HG02610 (cell line): ENCODE results near the gene NOL9.

Experiments
- ATAC-seq: cut with Tn5 transposase; IDR thresholded peaks from one replicate; pipeline ENCODE4 v1.9.1; 2021; ENCODE audit warnings: mild to moderate bottlenecking, moderate library complexity; ENCODE audit not compliant: unreplicated experiment

The NOL9 gene

DNA sequence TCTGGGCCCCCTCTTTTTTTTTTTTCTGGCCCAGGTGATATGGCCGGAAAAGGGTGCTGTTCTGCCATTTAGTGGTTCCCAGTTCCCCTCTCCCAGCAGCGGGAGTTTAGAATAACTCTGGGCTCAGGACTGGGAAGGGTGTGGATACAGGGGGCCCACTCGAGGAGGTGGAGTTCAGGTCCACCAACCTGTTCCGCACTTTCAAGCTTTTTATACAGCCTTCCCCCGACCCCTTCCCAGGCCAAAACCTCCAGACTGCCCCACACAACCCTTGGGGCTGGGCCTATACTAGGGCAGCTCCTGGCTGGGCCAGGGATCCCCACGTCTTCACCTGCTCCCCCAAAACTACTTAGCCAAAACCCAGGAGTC lies 63.2 kb downstream of the NOL9 start:
- no peak for ATAC-seq

DNA sequence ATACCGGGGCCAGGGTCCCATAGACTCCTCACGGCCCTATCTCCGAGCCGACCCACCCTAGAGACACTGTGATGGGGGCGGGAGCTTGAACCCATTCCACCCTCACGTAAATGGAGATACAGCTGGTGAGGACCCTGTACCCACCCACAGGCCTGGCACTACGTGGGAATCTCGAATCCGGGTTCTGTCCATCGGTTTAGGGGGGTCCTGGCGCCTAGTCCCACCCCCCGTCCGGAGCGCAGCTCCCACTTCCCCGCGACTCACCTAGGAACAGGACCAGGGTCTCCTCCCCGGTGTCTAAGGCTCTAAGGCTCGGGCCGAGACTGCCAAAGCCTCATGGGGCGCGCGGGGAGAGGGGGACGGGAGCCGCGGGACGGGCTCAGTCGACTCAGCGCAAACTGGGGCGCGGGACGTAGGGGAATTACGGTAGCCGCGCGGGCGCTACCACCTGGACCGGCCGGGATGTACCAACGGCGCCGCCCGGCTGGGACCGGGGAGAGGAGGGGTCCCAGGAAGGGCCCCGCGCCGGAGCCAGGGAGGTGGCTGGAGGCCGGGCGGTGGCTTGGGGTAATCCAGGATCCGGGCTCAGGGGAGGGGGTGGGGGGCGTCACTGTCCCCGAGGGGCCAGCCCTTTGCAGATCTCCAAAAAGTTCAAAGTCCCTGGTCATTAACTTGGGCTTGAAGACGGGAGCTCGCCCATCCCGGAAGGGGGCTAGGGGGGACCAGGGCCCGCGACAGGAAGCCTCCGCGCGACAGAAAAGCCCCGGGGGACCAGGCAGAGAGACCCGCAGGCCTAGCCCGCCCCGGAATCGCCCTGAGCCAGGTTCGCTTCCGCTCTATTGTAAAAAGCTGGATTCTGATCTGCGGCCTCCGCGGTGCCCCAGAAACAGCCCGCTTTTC lies 63.9 kb downstream of the NOL9 start:
- no peak for ATAC-seq

DNA sequence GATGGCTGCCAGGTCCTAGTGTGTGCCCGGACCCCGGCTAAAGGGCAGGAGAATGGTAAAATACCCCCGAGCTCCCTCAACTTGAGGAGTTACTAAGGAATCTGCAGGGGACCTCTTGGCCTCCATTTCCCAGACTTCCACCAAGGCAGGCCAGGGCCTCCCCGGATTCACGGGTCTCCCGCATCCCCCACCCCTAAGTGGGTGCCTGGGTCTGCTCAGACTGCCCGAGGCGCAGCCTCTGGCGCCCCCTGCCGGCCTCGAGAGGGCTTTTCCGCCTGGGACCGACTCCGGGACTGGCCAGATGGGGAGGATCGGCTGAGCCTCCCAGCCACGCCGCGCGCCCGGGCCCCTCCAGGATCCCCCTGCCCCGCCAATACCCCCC lies 64.5 kb downstream of the NOL9 start:
- peak; percentile 45 for ATAC-seq

DNA sequence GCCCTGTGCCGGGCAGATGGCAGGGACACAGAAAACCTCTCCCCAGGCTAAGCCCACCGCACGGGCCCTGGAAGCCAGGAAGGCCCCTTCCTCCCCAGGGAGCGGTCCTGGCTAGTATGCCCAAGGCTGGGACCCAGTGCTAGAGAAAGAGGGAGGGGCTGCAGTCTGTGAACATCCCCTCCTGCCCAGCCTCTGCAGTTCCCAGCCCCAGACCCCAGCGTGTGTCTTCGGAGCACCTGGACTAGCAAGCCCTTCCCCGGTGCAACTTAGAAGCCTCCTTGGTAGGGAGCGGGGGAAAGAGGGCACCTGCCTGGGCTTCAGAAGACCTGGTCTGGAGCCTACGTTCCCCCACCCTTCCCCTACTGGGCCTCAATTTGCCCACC lies 64.9 kb downstream of the NOL9 start:
- ATAC-seq: no peak

DNA sequence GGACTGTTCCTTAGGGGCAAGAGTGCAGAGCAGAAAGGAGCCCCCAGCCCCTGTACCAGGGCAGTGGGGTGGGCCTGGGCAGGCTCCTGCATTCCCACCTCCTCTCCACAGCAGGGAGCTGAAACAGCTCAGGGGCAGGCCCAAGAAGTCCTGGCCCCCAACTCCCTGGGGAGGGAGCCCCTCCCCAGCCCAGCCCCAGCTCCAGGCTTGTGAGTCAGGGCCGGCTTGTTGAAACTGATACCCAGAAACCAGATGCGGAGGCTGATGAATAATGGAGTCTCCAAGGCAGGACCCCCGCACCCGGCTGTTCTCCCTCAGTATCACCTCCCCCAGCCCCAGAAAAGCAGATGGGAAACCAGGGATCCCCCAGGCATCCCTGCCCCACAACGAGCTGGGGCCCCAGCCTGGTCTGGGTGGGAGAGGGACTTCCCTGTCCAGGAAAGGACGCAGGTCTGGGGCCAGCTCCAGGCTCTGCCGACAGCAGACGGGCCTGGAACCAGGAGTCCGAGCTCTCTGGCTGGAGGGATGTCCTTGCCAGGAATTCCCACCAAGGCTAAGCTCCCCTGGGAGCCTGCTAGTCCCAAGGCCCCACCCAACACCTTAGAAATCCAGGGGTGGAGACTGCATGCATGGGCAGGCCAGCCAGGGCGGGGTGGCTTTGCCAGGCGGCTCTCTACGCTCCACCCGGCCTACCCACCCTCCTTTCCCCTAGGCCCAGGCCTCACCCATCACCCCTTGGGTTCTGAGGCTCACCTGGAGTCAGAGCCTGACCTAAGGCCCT lies 65.5 kb downstream of the NOL9 start:
- no peak for ATAC-seq

DNA sequence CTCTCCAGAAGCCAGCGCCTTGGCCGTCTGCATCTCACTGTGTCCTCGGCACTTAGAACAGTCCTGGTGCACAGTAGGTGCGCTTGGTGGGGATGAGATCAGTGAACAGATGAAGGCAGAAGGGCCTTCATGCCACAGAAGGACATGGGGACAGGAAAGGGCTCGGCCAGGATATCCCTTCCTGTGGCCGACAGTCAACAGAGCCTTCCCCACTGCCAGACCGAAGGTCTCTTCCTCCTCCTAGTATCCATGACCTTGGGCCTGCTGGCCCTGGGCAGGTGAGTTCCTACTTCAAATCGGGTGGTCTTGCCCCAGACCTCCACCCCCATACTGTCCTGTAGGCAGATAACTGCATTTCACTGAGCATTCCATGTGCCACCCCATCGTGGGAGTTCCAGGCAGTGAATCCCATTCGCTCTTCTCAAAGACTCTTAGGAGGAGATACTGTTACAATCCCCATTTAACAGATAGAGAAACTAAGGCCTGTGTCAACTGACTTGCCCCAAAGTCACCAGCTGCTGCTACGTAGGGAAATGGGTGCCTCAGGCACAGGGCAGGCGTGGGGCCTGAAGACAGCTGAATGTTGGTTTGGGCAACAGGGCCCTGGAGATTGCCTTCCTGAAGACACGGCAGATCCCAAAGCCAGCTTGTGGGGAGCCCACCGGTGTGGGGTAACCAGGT lies 66.4 kb downstream of the NOL9 start:
- no peak for ATAC-seq

DNA sequence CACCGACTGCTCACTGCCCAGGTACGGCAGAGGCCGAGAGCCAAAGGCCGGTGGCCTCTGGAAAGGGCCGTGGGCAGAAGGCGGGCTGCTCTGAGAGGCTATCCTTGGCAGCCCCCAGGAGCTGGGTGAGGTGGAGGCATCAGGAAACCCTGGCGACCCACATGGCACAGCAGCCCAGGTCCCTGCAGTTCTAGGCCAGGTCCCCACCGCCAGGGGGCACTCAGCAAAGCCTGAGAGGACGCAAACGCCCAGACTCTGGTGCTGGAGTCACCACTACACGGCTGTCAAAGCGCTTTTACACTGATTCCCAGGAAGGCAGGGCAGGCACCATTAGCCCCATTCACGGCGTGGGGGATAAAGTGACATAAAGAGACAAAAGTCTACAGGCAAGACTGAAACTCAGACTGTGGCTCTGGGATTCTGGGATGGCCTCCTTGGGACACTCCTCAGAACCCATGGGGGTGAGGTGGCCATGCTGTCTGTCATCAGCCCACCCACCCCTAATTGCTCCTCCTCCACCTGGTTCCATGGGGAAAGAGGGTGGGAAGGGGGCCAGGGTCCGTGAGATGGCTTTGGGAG lies 67.8 kb downstream of the NOL9 start:
- ATAC-seq: no peak

DNA sequence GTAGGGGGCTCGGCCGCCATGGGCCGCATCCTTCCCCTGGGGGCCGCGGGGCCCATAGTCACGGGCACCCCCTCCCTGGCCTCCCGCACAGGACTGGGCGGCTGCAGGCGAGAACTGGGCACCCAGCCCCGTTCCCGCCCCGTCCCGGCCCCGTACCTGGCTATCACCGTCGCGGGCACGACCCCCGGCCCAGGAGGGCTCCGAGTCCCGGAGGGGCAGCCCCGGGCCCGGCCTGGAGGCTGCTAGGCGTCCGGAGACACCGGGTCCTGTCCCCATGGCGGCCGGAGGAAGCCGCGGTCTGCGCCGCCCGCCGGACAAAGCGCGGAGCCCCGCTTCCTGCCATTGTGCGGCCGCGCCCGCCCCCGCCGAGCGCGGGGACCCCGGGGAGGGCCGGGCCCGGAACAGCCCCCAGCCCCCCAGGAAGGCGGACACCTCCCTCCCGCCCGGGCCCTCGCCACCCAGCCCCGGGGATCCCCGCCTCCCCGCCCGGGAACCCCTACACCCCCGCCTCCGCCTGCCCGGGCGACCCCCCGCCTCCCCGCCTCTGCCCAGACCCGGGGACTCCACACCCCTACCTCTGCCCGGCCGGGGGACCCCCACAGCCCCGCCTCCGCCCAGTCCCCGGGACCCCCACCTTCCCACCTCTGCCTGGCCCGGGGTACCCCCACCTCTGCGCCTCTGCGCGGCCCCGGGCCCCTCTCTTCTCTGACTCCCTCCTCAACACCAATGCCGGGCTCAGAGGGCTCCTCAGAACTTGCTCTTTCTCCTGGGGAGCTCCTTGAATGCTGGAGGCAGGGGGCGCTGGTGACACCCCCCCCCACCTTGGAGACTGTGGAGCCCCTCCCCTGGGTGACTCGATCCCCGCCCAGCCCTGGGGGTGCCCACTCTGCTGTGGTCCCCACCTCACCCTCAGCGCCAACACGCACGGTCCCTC lies 68.9 kb downstream of the NOL9 start:
- no peak for ATAC-seq

DNA sequence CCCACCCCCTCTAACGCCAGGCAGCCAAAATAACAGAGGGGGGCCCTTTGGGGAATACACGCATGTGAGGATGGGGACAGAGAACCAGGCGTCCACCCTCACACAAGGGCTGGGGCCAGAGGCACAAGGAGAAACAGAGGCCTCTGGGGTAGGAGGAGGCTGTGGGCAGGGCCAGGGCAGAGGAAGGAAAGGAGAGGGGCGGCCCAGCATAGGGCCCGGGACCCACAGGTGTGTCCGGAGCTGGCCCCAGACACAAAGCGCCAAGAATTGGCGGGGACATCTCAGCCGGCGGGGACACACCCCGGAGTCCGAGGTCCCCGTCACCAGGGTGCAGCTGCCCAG lies 69.5 kb downstream of the NOL9 start:
- no peak for ATAC-seq

DNA sequence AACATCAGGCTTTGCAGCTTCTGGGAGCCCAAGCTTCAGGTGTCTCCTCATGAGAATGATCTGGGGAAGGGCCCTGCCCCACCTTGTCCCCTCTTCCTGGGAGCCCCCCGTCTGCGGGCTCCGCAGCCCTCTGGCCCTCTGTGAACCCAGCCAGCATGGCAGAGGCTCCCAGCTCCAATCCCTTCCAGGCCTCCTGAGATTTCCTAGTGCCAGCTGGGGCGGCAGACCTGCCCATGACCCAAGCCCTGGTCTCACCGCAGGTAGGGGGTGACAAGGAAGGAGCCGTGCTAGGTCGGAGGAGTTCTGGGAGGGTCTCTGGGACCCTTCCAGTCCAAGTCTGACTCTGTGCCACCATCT lies 70.6 kb downstream of the NOL9 start:
- no peak for ATAC-seq

DNA sequence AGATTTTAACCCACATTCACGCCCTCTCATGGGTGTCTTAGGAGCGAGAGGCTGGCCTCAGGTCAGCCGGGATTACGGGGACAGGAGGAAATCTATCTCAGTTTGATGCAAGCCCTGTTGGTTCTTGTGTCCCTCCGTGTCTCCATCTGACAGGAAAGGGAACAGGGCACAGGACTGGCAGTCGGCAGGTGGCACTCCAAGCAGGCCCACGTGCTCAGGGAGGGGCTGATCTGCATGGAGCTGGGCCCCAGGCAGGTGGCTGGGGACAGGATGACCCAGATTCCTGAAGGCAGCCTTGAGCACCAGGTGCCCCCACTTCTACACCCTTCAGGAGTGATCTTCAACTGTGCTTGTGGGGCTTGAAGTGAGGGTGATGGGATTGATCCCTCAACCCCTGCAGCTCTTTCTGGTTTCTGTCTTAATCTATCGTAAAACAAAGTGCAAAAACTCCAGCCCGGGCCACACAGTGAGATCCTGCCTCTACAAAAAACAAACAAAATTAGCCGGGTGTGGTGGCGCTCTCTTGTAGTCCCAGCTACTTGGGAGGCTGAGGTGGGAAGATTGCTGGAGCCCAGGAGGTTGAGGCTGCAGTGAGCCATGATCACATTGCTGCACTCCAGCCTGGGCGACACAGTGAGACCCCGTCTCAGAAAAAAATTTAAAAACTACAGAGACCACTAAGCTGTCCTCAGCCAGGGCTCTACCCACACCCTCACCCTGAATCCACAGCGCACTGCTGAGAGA lies 71.1 kb downstream of the NOL9 start:
- ATAC-seq: no peak

DNA sequence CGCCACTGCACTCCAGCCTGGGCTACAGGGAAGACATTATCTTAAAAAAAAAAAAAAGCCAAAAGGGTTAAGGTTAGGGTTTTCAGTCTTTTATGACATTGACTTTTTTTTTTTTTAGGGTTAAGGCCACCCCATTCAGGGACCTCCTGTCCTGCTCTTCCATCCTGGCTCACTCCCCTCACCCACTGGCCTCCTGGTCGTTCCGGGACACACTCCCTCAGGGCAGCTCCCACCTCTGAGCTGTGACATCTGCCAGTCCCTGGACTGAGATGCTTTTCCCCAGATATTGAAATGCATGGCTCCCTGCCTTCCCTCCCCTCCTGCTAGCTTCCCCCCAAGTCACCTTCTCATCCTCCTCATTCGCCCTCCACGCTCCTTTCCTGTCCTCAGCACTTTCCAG lies 72.5 kb downstream of the NOL9 start:
- no peak for ATAC-seq

DNA sequence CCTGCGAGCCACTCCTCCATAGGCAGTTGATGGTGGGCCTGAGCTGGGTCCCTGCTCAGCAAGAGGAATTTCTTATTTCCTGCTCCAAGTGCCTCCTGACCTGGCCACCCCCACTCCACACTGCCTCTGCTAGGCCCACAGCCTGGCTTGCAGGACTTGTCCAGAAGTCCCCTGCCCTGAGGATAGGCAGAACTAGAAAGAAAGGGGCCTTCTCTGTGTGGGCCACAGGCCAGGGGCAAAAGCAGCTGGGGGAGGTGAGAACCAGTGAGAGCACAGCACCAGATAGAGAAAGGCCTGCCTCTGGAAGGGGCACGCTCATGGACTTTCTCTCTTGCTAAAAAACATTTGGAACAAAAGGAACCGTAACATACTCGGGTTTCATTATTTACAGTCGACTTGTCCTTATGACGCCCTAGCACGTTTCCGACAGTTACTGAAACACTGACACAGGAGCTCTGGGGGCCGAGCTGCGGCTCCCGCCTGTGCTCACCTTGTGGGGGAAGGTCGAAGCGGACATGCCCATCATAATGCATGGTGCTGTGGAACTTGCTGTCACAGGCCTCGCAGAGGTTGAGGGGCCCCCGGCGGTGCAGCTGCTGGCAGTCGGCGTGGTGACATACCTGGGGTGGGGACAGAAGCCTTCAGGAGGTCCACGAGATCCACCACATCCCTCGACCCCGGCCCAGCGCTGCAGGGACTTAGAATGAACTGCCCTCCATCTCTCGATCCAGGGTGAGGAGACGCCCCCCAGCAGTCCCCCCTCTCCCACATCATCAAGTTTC lies 77.1 kb downstream of the NOL9 start:
- no peak for ATAC-seq

DNA sequence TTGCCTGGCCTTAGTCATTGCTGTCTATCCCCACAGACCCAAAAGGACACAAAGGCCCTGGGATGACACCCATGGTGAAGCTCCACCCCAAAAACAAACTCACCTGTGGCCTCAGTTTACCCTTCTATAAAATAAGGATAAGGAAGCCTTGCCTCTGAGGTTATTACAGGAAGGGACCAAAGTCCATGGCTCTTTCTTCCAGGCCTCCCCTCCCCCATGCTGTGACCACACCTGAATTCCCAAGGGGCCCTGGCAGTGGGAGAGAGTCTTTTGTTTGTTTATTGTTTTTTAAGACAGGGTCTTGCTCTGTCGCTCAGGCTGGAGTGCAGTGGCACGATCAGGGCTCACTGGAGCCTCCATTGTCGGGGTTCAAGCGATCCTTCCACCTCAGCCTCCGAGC lies 77.8 kb downstream of the NOL9 start:
- ATAC-seq: no peak

DNA sequence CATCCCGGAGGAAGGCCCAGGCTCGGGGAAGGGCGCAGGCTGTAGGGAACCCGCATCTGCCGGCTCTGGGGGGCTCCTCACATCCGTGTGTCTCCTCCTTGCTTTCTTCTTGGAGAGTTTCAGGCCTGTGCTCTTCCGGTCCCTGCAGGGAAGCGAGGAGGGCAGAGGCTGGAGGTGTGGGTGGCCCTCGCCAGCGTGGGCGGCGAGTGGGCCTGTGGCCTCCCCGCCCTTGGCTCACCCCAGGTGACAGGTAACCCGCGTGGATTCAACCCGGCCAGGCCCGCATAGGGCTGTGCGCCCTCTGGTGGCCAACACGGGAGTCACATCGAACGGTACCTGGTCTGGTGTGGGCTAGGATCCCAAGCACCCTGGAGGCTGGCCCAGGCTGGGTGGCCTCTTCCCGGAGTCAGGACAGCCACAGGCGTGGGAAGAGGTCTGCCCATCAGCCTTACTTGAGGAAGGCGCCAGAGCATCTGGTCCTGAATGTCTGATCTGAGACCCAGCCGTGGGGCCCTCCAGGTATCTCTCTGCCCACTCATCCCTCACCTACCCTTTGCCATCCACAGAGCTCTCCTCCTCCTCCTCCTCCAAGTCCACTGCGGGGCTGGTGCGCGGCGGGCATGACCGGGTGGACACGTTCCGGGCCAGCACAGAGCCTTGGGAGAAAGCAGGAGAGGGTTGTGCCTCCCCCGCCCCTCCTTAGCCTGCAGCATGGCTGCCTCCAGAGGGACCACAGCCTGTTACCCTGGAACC lies 78.8 kb downstream of the NOL9 start:
- no peak for ATAC-seq

DNA sequence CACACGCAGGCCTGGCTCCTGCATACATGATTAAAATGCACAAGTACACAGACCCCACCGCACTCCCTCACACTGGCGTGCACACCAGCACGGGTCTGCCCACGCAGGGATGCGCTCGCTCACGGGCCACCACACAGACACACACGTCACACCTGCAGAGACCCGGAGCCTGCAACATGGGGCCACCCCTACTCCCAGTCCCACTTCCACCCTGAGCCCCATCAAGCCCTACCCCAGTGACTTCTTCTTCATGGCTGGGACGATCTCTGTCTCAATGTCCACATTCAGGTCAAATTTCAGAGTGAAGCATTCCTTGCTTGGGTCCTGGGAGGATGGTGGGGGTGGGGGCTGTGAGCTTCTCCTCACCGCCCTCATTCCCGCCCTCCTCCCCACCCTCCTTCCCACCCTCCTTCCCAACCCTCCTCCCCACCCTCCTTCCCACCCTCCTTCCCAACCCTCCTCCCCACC lies 79.5 kb downstream of the NOL9 start:
- no peak for ATAC-seq

DNA sequence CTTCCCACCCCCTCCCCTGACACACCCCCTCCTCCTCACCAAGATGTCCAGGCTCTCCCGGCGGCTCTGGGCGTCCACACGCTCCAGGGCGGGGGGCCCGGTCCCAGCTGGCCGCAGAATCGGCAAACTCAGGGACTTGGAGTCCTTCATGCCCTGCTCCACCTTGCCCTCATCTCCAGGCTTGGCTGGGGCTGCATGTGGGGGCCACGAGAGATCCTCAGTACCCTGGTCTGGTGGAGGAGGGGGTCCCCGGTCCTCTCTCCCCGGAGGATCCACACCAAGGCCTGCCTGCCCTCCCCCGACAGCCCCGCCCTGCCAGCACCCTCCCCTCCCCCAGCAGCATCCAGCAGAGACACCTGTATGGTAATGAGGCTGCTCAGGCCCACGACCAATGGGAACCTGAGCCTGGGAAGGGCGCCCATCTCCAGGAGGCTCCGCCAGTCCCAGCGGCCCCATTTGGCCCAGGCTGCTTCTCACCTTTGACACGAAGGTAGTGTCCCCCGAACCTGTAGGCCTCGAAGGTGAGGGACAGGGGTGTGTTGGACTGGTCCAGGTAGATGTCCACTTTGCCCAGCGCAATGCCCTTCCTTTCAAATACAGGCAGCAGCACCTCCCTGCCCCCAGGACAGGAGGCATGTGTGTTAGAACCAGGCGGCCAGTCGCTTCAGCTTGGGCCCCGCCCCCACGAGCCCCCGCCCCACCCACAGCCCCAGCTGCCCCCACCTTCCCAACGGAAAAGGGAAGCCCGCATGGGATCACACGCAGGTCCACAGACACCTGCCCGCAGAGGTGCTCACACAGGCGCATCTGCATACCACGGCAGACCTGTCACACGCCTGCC lies 80.1 kb downstream of the NOL9 start:
- ATAC-seq: no peak
